WERI-Rb-1 (cell line): ENCODE data around the gene ZSCAN30.
"Not testable (repeated sequence)": the region's sequence is repeated elsewhere in the genome, so short reads cannot be mapped to it uniquely, and the experiment has no call there.

Experiments
- DNase-seq: peaks from one replicate; pipeline ENCODE4 v3.0.0-alpha.2; 2020
- H3K27ac ChIP-seq: fragments of 250-450 bp; sonication (Bioruptor Pico); 2 replicates; pipeline ENCODE4 v1.5.1; 2020; ENCODE audit warnings: mild to moderate bottlenecking, moderate library complexity
- H3K27me3 ChIP-seq: fragments of 250-450 bp; sonication (Bioruptor Pico); 2 replicates; pipeline ENCODE4 v1.5.1; 2021; ENCODE audit warnings: mild to moderate bottlenecking, low read depth, moderate library complexity; ENCODE audit not compliant: insufficient read depth, severe bottlenecking
- H3K36me3 ChIP-seq: fragments of 250-450 bp; sonication (Bioruptor Pico); 2 replicates; pipeline ENCODE4 v1.5.1; 2020; ENCODE audit warnings: mild to moderate bottlenecking, moderate library complexity
- H3K4me3 ChIP-seq: 2 replicates; pipeline ENCODE4 v1.5.1; 2011; ENCODE audit warnings: low read depth, mild to moderate bottlenecking, control low read depth, low read length
- H3K9me3 ChIP-seq: fragments of 250-450 bp; sonication (Bioruptor Pico); 2 replicates; pipeline ENCODE4 v1.5.1; 2021; ENCODE audit warnings: mild to moderate bottlenecking, moderate library complexity; ENCODE audit not compliant: severe bottlenecking
- TF ChIP-seq, protein P1 (sequence below): IDR thresholded peaks from 2 replicates; pipeline ENCODE4 v1.5.1; 2011; ENCODE audit warnings: low read depth, mild to moderate bottlenecking, control low read depth, inconsistent platforms, low read length

Gene ZSCAN30

DNA sequence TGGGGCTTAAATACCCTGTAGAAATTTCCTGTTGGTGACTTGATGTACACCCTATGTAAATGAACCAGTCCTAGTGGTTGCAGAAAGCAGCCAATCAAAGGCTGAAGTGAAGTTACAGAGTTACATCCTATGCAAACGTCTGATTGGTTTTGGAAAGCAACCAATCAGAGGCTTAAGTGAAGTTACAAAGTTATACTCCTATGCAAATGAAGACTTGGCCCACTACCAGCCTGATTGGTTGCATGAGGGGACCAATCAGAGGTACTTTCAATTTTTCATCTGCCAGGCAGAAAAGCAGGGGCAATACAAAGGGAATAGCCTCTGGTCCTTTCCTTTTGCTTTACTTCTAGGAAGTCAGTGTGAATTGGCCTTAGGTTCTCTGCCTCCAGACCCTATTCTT lies 62.8 kb downstream of the ZSCAN30 start:
- Histone ChIP-seq H3K27ac (no peak overlapping the region), H3K9me3 (no peaks in the 10 kb centered on the region), H3K27me3 (no peaks in the 10 kb centered on the region), H3K36me3 (no peaks in the 10 kb centered on the region), H3K4me3 (no peak overlapping the region)
- TF ChIP-seq, protein P1, sequence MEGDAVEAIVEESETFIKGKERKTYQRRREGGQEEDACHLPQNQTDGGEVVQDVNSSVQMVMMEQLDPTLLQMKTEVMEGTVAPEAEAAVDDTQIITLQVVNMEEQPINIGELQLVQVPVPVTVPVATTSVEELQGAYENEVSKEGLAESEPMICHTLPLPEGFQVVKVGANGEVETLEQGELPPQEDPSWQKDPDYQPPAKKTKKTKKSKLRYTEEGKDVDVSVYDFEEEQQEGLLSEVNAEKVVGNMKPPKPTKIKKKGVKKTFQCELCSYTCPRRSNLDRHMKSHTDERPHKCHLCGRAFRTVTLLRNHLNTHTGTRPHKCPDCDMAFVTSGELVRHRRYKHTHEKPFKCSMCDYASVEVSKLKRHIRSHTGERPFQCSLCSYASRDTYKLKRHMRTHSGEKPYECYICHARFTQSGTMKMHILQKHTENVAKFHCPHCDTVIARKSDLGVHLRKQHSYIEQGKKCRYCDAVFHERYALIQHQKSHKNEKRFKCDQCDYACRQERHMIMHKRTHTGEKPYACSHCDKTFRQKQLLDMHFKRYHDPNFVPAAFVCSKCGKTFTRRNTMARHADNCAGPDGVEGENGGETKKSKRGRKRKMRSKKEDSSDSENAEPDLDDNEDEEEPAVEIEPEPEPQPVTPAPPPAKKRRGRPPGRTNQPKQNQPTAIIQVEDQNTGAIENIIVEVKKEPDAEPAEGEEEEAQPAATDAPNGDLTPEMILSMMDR = no peak
- DNase-seq = no peak

DNA sequence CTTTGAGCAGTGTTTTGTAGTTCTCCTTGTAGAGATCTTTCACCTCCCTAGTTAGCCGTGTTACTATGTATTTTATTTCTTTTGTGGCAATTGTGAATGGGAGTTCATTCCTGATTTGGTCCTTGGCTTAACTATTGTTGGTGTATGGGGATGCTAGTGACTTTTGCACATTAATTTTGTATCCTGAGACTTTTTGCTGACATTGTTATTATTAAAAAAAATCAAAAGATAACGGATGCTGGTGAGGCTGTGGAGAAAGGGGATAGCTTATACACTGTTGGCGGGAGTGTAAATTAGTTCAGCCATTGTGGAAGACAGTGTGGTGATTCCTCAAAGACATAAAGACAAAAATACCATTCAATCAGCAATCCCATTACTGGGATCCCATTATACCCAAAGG lies 66.2 kb downstream of the ZSCAN30 start:
- H3K9me3 ChIP-seq = no peaks in the 10 kb centered on the region
- no peaks in the 10 kb centered on the region for H3K36me3 ChIP-seq
- no peak overlapping the region for H3K27ac ChIP-seq
- TF ChIP-seq, protein P1 = no peak
- H3K4me3 ChIP-seq = no peak overlapping the region
- H3K27me3 ChIP-seq = no peaks in the 10 kb centered on the region
- DNase-seq = no peak

DNA sequence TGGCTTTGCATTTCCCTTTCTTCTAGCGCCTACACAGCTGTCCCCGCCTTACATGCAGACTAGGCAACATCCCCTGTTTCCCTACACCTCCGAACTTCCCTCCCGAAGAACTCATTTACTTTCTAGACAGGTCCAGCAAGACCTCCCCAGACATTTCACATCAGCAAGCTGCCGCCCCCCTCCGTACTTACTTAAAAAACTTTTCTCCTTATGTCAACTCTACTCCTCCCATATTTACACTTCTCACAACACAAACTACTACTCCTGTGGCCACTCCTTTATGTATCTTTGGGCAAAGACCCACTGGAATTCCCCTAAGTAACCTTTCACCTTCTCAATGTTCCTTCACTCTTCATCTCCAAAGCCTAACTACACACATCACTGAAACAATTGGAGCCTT lies 69.6 kb downstream of the ZSCAN30 start:
- TF ChIP-seq, protein P1 = no peak
- DNase-seq = no peak
- Histone ChIP-seq H3K36me3 (no peaks in the 10 kb centered on the region), H3K4me3 (no peak overlapping the region), H3K27ac (no peak overlapping the region), H3K27me3 (no peaks in the 10 kb centered on the region), H3K9me3 (no peaks in the 10 kb centered on the region)

DNA sequence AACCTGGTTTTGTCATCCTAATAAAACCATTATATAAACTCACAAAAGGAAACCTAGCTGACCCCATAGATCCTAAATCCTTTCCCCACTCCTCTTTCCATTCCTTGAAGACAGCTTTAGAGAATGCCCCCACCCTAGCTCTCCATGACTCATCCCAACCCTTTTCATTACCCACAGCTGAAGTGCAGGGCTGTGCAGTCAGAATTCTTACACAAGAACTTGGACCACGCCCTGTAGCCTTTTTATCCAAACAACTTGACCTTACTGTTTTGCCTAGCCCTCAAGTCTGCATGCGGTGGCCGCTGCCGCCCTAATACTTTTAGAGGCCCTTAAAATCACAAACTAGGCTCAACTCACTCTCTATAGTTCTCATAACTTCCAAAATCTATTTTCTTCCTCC lies 70.7 kb downstream of the ZSCAN30 start:
- not testable (repeated sequence) for H3K36me3 ChIP-seq, DNase-seq, H3K4me3 ChIP-seq, H3K27me3 ChIP-seq, H3K9me3 ChIP-seq, H3K27ac ChIP-seq

DNA sequence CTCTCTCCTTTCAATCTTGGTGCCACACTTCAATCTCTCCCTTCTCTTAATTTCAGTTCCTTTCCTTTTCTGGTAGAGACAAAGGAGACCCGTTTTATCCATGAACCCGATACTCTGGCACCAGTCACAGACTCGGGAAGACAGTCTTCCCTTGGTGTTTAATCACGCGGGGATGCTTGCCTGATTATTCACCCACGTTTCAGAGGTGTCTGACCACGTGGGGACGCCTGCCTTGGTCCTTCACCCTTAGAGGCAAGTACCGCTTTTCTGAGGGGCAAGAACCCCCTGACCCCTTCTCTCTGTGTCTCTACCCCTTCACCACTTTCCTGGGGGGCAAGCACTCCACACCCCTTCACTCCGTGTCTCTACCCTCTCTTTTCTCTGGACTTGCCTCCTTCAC lies 73.4 kb downstream of the ZSCAN30 start:
- H3K9me3 ChIP-seq, H3K4me3 ChIP-seq, H3K36me3 ChIP-seq, DNase-seq, H3K27ac ChIP-seq, H3K27me3 ChIP-seq: not testable (repeated sequence)

DNA sequence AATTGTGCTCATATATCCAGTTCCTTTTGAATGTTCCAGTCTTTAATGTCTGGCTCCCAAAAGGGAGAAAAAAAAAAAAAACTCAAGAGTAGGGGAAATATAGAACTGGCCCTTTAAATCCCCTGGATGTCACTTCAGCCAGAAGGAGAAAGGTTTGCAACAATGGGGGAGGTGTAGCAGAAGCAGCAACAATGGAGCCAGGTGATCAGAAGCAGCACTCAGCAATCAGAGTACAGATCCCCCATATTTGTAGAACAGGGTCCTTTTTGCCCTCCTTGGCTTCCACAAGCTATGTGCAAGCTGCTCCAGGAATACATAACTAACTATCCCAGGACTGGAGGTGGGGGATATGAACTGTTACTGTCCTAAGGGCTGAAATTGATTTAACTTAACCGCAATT lies 75.0 kb downstream of the ZSCAN30 start:
- TF ChIP-seq, protein P1 = no peak
- Histone ChIP-seq H3K9me3 (no peaks in the 10 kb centered on the region), H3K36me3 (no peaks in the 10 kb centered on the region), H3K27ac (no peak overlapping the region), H3K27me3 (no peaks in the 10 kb centered on the region), H3K4me3 (no peak overlapping the region)
- no peak for DNase-seq

DNA sequence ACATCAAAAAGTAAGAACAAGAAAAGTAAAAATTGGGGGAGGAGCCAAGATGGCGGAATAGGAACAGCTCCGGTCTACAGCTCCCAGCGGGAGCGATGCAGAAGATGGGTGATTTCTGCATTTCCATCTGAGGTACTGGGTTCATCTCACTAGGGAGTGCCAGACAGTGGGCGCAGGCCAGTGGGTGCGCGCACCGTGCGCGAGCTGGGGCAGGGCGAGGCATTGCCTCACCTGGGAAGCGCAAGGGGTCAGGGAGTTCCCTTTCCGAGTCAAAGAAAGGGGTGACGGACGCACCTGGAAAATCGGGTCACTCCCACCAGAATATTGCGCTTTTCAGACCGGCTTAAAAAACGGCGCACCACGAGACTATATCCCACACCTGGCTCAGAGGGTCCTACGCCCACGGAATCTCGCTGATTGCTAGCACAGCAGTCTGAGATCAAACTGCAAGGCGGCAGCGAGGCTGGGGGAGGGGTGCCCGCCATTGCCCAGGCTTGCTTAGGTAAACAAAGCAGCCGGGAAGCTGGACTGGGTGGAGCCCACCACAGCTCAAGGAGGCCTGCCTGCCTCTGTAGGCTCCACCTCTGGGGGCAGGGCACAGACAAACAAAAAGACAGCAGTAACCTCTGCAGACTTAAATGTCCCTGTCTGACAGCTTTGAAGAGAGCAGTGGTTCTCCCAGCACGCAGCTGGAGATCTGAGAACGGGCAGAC lies 84.1 kb downstream of the ZSCAN30 start:
- H3K27me3 ChIP-seq, H3K4me3 ChIP-seq, H3K36me3 ChIP-seq, H3K9me3 ChIP-seq, H3K27ac ChIP-seq, DNase-seq: not testable (repeated sequence)
